ENCODE results near the gene ICA1.

DNA sequence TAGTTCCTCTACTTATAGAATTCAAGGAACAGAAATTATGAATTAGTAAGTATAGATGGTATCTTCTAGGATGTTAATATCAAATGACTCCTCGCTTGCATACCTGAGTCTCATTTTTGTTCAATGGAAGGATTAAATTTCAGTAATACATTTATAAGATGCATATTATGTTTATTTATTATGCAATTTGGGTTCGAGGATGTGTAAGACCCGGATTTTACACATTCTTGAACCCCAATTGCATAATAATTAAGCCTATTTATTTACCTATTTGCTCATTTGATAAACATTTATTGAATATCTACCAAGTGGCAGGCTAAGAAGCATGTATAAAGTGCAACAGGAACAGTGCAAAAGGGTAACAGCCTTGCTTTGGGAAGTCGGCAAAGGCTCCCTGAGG is 52.6 kb downstream of the ICA1 start:
- TF ChIP-seq, protein P1, sequence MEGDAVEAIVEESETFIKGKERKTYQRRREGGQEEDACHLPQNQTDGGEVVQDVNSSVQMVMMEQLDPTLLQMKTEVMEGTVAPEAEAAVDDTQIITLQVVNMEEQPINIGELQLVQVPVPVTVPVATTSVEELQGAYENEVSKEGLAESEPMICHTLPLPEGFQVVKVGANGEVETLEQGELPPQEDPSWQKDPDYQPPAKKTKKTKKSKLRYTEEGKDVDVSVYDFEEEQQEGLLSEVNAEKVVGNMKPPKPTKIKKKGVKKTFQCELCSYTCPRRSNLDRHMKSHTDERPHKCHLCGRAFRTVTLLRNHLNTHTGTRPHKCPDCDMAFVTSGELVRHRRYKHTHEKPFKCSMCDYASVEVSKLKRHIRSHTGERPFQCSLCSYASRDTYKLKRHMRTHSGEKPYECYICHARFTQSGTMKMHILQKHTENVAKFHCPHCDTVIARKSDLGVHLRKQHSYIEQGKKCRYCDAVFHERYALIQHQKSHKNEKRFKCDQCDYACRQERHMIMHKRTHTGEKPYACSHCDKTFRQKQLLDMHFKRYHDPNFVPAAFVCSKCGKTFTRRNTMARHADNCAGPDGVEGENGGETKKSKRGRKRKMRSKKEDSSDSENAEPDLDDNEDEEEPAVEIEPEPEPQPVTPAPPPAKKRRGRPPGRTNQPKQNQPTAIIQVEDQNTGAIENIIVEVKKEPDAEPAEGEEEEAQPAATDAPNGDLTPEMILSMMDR (IDR thresholded peaks at IDR 0.05) = no peak
- no peak for TF ChIP-seq POLR2A (IDR thresholded peaks at IDR 0.05)

All from sigmoid colon (tissue), 3 donors.